Neutrophil (primary cell): ENCODE measurements around the gene KCTD11.
"Not testable (repeated sequence)": the region's sequence is repeated elsewhere in the genome, so short reads cannot be mapped to it uniquely, and the experiment has no call there.

Experiments
- H3K27ac ChIP-seq: fragments of 200-600 bp; sonication (generic); 2 replicates; pipeline ENCODE4 v1.5.1; 2016; ENCODE audit warnings: mild to moderate bottlenecking, moderate library complexity
- H3K27me3 ChIP-seq: fragments of 200-600 bp; sonication (generic); 2 replicates; pipeline ENCODE4 v1.6.0; 2016; ENCODE audit warnings: mild to moderate bottlenecking
- H3K36me3 ChIP-seq: fragments of 200-600 bp; sonication (generic); 2 replicates; pipeline ENCODE4 v1.5.1; 2017
- H3K4me1 ChIP-seq, 2 experiments: fragments of 200-600 bp in 1 of 2; sonication (generic) in 1 of 2; 1 replicate in 1 of 2; 2 replicates in 1 of 2; pipeline versions ENCODE4 v1.5.1 to v1.6.1; 2013 to 2016; ENCODE audit warnings: low read depth in 1 of 2, low read length in 1 of 2, mild to moderate bottlenecking in 1 of 2, moderate library complexity in 1 of 2; ENCODE audit not compliant: control insufficient read depth in 1 of 2, insufficient read depth in 1 of 2
- H3K4me3 ChIP-seq, 2 experiments: fragments of 200-600 bp in 1 of 2; sonication (generic) in 1 of 2; 1 replicate in 1 of 2; 2 replicates in 1 of 2; pipeline ENCODE4 v1.5.1; 2013 to 2016; ENCODE audit warnings: low read depth in 1 of 2, low read length in 1 of 2, mild to moderate bottlenecking in 1 of 2, moderate library complexity in 1 of 2
- H3K9me3 ChIP-seq: fragments of 200-600 bp; sonication (generic); 2 replicates; pipeline ENCODE4 v1.5.1; 2016
- TF ChIP-seq, protein P1 (sequence below): fragments of 200-600 bp; sonication (generic); IDR thresholded peaks from 2 replicates; pipeline ENCODE4 v1.5.1; 2016; ENCODE audit warnings: antibody characterized with exemption

Gene KCTD11

DNA sequence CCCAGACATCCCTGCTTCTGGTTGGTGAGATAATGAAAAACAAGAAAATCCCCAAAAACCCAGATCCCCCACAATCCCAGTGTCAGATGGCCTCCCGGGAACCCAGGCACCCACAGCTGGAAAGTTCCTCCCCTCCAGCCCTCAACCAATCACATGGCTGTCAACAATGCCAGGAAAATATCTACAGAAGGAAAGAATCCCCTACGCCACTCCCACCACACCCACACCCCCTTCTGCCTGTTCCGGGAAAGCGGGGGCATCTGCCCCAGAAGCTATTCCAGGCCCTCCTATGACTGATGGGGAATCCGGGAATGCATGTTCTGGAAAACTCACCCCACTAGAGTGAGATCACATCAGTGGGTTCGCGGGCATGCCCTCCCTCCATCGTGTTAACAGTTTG, 4.8 kb downstream of the KCTD11 start:
- H3K27me3 ChIP-seq, result peaks cover 14% of the 10 kb centered on the region
- peaks cover 7 to 18% of the 10 kb centered on the region in 2 experiments for H3K4me1 ChIP-seq
- no peak overlapping the region for H3K4me3 ChIP-seq
- peaks cover 19% of the 10 kb centered on the region for H3K36me3 ChIP-seq
- TF ChIP-seq, protein P1, sequence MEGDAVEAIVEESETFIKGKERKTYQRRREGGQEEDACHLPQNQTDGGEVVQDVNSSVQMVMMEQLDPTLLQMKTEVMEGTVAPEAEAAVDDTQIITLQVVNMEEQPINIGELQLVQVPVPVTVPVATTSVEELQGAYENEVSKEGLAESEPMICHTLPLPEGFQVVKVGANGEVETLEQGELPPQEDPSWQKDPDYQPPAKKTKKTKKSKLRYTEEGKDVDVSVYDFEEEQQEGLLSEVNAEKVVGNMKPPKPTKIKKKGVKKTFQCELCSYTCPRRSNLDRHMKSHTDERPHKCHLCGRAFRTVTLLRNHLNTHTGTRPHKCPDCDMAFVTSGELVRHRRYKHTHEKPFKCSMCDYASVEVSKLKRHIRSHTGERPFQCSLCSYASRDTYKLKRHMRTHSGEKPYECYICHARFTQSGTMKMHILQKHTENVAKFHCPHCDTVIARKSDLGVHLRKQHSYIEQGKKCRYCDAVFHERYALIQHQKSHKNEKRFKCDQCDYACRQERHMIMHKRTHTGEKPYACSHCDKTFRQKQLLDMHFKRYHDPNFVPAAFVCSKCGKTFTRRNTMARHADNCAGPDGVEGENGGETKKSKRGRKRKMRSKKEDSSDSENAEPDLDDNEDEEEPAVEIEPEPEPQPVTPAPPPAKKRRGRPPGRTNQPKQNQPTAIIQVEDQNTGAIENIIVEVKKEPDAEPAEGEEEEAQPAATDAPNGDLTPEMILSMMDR, result no peak
- H3K9me3 ChIP-seq, result no peaks in the 10 kb centered on the region
- no peak overlapping the region for H3K27ac ChIP-seq

DNA sequence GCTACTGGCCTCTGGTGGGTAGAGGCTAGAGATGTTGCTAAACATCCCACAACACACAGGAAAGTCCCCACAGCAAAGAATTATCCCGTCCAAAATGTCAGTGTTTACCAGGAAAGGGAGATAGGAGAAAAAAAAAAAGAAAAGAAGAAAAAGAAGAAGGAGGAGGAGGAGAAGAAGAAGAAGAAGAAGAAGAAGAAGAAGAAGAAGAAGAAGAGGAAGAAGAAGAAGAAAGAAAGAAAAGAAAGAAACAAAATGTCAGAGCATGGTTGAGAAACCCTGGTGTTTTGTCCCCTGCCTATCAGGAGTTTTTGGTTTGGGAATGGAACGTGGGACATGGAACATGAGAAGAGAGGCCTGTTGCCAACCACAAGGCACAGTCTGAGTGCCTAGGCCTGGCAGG, 5.4 kb downstream of the KCTD11 start:
- H3K9me3 ChIP-seq, result no peaks in the 10 kb centered on the region
- H3K4me1 ChIP-seq, result peaks cover 2 to 11% of the 10 kb centered on the region in 2 experiments
- TF ChIP-seq, protein P1, result no peak
- peaks cover 18% of the 10 kb centered on the region for H3K27me3 ChIP-seq
- H3K27ac ChIP-seq, result no peak overlapping the region
- H3K36me3 ChIP-seq, result peaks cover 14% of the 10 kb centered on the region
- no peak overlapping the region for H3K4me3 ChIP-seq

DNA sequence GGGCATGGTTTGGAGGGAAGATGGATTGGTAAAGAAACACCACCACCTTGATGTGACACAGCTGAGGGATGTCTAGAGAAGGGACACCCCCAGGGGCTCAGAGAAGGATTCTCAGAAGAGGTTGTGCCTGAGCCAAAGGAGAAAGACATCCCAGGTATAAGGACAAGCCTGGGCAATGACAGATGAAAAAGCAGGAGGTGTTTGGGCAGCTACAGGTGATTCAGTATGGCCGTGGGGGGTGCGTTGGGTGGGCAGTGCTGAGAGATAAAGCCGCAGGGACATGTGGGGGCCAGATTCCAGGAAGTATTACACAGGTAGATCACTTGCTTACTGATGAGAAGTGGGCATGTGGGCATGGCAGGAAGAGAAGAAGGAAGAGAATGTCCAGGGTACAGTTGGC, 9.9 kb downstream of the KCTD11 start:
- Histone ChIP-seq H3K36me3 (no peaks in the 10 kb centered on the region), H3K4me1 (no peaks in the 10 kb centered on the region), H3K27me3 (peaks cover 10% of the 10 kb centered on the region), H3K4me3 (no peak overlapping the region), H3K27ac (no peak overlapping the region), H3K9me3 (no peaks in the 10 kb centered on the region)
- TF ChIP-seq, protein P1, result no peak

DNA sequence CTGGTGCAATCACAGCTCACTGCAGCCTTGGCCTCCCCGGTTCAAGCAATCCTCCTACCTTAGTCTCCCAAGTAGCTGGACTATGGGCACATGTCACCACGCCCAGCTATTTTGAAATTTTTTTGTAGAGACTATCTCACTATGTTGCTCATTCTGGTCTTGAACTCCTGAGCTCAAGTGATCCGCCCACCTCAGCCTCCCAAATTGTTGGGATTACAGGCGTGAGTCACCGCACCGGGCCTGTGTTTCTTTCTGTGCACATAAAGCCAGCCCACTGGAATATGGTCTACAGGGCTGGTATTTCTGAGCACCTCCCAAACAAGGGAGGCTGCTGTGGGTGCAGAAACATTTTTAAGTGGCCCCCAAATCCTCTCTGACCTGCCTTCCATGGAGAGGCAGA, 11.3 kb downstream of the KCTD11 start:
- Histone ChIP-seq H3K27me3 (peaks cover 8% of the 10 kb centered on the region), H3K36me3 (no peaks in the 10 kb centered on the region), H3K4me3 (no peak overlapping the region), H3K9me3 (no peaks in the 10 kb centered on the region), H3K4me1 (no peaks in the 10 kb centered on the region), H3K27ac (no peak overlapping the region)
- TF ChIP-seq, protein P1, result no peak

DNA sequence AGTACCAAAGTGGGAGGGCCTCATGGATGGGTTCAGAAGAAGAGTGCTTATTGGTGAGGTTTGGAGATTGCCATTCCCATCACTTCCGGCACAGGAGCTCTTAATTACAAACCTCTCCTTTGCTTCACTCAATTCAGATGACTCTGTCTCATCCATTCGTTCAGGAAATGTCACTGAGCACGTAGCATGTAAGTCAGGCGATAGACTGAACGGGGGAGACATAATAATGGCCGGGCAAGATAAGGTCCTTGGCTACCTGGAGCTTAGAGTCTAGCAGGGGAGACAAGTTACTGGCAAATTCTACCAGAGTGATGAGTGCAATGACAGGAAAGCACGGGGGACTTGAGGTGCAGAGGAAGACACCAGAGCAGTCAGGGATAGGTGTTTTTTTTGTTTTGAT, 14.0 kb downstream of the KCTD11 start:
- not testable (repeated sequence) for H3K4me1 ChIP-seq, H3K27ac ChIP-seq, H3K36me3 ChIP-seq, H3K9me3 ChIP-seq, H3K4me3 ChIP-seq
- H3K27me3 ChIP-seq, result peaks cover 23% of the 10 kb centered on the region

DNA sequence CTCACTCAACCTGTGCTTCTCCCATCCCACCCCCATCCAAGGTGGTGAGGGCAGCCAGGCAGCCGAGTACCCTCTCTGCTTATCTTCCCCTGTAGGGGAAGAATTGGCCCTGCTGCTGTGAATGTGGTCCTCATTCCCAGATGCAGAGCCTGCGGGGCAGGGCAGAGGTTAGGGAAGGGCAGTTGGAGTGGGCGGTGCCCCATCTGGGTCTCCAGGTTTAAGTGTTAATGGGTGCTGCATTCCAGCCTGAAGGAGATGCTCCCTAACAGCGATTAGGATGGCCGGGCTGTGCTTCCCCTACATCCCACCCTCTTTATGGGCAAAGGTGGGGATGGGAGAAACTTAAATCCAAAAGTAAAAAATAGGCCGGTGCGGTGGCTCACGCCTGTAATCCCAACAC, 15.1 kb downstream of the KCTD11 start:
- H3K36me3 ChIP-seq, result no peaks in the 10 kb centered on the region
- H3K4me1 ChIP-seq, result no peaks in the 10 kb centered on the region

More for the DNA sequence above, 15.1 kb downstream of the KCTD11 start:
- Histone ChIP-seq H3K4me3 (no peak overlapping the region), H3K27me3 (peaks cover 15% of the 10 kb centered on the region), H3K9me3 (no peaks in the 10 kb centered on the region), H3K27ac (no peak overlapping the region)
- TF ChIP-seq, protein P1, result no peak
